Stimulated activated CD4-positive, alpha-beta T cell treated with anti-CD3 and anti-CD28 coated beads, Interleukin-1b, Interleukin-23, amount 100 ng/mL, for 4 hours (primary cell): ENCODE results near the gene LRRC52.

Experiments used
- DNase-seq, 2 donors: peaks; one replicate each; pipeline ENCODE4 v3.0.0-alpha.2; 2020; ENCODE audit warnings: low read depth in 2 of 2

Gene LRRC52

DNA sequence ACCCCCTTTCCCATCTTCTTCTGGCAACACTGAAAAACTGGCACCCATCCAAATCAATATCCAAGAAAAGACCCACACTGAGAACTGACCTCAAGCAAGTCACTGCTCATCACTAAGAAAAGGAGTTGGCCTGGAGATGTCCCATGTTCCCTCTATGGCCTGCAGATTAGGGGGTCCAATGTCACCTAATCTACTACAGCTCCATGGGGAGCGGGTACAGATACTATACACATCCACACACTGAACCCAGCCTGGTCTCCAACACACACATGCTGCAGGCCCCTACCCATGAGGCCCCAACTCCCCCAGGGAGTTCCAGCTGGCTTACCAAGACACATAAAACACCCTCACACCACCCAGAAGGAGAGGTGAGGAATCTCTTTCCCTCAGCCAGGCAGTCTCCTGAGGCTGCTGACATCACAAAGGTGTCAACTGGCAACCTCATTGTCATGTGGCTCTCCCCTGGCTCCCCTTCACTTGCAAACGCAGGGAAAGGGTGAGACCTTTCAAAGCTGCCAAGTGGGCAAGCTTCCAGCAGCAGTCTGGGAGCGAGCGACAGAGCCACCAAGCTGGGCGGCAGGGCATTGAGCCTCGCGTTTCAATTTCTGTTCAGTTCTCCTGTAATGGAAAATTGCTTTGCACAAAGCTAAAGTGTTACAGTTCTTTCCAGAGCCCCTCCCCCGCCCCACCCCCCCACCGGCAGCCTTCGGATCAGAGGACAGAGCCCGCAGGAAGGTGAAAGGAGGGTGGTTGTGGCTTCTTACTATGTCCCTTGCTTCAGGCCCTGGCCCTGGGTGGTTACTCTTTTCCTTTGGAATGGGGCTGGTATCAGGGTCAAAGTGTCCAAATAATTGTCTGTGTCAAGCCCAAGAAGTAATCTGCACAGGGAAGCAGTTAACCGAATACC lies at the start of gene LRRC52:
LRRC52 (plus strand) TSS at position 469 of the 907 bp plus-strand sequence; CDS start at position 766, 297 bp downstream.
- DNase-seq = no peak

DNA sequence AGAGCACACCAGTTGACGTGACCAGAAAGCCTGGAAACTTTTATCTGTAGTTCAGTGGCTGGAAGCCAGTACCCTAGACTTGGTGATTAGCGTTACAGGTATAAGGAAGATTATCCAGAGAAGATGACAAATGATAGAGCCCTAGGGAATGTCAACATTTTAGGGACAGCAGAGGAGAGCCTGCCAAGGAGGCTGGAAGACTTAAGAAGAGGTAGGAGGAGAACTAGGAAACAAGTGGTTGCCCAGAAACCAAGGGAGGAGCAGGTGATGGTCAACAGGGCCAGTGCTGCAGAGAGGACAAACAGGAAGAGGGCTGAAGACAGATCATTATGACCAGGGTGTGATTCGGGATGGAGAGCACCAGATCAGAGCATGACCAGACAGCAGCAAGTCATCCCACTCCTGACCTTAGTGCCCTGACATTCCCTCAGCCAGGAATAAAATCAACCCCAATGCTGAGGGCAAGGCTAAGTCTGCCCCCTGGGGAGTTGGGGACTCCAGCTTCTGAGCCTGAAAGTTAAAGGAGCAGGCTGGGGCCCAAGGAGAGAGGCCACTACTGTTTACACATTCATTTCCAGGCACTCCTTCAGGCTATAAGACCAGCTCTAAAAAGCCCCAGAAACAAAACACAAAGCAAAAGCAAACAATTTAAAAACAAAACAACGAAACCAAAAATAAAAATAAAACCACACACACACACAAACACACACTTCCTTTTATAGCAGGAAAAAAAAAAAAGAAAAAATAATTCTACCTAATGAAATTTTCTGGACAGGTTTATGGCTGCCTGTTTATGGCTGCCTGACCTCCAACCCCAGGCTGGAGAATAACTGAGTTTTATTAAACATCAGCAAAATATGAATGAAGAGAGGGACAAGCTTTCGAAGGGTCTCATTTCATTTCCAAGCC lies 48.6 kb upstream of the LRRC52 start:
- no peak for DNase-seq

DNA sequence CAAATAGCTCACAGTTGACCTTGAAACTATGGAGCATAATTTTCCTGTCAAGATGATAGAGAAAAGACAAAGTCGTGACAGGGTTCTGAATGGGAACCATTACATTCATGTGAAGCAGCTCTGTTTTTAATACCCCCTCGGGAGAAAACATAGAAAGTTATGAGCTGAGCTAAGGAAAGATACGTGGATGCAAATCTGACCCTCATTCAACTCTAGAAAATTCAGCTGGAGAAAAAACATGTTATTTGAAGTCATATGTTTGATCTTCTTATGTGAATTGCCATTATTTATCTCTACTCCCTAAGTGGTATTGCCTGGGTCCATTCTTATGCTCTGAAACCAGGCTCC lies 48.0 kb upstream of the LRRC52 start:
- no peak for DNase-seq

- DNase-seq = no peak
These were observed 47.3 kb upstream of the LRRC52 start for GRCh38 chr1:165496501-165496900.

- no peak for DNase-seq
These were observed 46.5 kb upstream of the LRRC52 start for GRCh38 chr1:165497069-165498013.

GRCh38 chr1:165501330-165501969 lies 42.4 kb upstream of the LRRC52 start:
- no peak for DNase-seq

- DNase-seq = no peak
These were observed 41.8 kb upstream of the LRRC52 start for GRCh38 chr1:165501970-165502348.

GRCh38 chr1:165507570-165507969 lies 36.2 kb upstream of the LRRC52 start:
- DNase-seq = no peak

GRCh38 chr1:165508291-165508690 lies 35.5 kb upstream of the LRRC52 start:
- no peak for DNase-seq

DNA sequence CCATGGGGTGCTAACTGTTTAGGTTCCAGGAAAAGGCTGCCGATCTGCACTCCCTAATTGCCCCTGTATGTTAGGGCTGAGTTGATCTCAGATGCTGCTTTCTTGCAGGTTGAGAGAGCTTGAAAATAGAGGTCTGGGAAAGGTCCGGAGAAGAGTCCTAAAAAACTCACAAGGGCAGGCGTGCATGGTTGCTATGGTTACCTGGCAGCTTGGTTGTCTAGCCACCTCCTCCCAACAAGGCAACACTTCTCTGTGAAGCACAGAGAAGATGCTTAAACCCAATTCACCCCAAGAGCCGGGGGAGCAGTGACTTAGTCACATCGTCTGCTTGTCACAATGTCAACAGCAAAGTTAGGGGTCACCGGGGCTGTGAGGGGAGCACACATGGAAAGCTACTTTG lies 31.0 kb upstream of the LRRC52 start:
- no peak for DNase-seq

- DNase-seq = no peak
These were observed 27.3 kb upstream of the LRRC52 start for GRCh38 chr1:165516469-165516868.

GRCh38 chr1:165520646-165521045 lies 23.2 kb upstream of the LRRC52 start:
- DNase-seq = no peak

- no peak for DNase-seq
These were observed 19.0 kb upstream of the LRRC52 start for GRCh38 chr1:165524639-165525285.

DNA sequence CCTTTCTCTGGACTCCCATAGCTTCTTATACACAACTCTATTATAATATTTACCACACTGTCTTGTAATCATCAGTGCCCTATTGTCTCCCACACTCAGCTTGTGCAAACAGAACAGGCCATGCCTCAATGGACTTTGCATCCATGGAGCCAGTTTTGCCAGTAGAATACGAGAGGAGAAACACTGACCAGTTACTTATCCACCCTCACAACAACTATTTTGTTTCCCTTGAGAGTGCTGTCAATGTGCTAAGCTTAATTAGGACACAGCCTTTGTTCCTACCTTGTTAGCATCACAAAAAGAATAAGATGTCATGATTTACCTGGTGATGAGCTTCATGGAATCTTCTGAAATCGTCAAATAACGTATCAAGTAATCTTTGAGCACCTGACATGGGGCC lies 18.1 kb upstream of the LRRC52 start:
- DNase-seq = no peak

- no peak for DNase-seq
These were observed 16.4 kb upstream of the LRRC52 start for GRCh38 chr1:165527251-165528007.

DNA sequence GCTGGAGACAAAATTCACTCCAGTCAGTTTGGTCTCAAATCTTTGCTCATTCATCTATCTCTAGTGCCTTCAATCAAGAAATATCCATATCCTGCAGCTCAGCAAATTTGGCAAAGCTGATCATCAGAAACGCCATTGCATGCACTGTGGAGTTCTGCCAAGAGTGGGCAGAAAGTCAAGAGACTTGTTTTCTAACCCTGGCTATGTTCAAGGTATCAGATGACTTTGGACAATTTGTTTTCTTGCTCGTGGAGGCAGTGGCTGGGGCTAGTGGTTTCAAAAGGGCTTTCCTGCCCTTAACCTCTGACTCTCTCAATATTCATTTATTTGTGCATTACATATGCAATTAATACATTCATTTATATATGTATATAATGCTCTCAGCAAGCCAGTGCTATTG lies 12.8 kb upstream of the LRRC52 start:
- no peak for DNase-seq

GRCh38 chr1:165532053-165532452 lies 11.7 kb upstream of the LRRC52 start:
- DNase-seq = no peak

DNA sequence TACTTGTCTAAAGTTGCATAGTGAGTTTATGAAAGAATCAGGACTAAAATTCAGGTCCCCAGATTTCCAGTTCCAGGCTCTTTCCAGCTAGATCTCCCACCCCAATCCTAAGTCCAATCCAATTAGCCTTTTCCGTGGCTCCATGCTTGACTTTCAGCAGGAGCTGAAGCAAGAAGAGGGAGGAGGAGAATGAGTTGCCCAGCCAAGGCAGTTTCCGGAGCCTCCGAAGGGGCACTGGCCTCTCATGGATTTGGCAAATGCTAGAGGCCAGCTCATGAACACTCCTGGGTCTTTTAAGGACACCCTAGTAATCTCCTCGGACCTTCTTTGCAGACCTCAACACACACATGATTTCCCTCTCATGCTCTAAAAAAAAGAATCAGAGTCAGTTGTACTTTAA lies 10.5 kb upstream of the LRRC52 start:
- no peak for DNase-seq

GRCh38 chr1:165536016-165536415 lies 7.8 kb upstream of the LRRC52 start:
- DNase-seq = no peak
